Limb (tissue), 2 donors: ENCODE results near the gene MMP23B.
"Not testable (repeated sequence)": the region's sequence is repeated elsewhere in the genome, so short reads cannot be mapped to it uniquely, and the experiment has no call there.

Experiments used
- DNase-seq, 2 donors: peaks; one replicate each; pipeline ENCODE4 v3.0.0-alpha.2; 2016; ENCODE audit errors: extremely low spot score in 2 of 2

Gene MMP23B

DNA sequence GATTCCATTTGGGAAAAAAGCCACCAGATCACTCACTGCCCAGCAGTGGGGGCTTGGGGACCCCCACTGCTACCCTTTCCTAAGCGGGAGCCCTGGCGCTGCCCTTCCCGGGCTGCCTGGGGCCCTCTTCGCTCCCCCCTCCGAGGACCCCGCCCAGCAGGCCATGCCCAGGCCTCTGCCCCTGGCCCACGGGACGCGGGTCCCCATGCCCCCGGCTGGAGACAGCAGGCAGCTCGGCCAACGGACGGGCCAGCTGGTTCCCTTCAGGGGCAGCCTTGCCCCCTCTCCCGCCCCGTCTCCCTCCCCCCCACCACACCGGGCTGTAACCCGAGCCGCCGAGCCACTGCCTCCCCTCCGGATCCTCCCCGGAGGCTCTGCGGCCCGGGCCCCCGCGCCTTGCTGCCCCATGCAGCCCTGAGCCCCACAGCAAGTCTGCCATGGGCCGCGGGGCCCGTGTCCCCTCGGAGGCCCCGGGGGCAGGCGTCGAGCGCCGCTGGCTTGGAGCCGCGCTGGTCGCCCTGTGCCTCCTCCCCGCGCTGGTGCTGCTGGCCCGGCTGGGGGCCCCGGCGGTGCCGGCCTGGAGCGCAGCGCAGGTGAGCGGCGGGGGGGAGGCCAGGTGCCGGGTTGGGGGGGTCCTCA is at the start of gene MMP23B:
TSS of gene MMP23B (plus strand) at position 392 of the 639 bp plus-strand sequence. CDS start at position 438, 46 bp downstream.
- DNase-seq, result peak in 1 of 2 donors; percentile 66

DNA sequence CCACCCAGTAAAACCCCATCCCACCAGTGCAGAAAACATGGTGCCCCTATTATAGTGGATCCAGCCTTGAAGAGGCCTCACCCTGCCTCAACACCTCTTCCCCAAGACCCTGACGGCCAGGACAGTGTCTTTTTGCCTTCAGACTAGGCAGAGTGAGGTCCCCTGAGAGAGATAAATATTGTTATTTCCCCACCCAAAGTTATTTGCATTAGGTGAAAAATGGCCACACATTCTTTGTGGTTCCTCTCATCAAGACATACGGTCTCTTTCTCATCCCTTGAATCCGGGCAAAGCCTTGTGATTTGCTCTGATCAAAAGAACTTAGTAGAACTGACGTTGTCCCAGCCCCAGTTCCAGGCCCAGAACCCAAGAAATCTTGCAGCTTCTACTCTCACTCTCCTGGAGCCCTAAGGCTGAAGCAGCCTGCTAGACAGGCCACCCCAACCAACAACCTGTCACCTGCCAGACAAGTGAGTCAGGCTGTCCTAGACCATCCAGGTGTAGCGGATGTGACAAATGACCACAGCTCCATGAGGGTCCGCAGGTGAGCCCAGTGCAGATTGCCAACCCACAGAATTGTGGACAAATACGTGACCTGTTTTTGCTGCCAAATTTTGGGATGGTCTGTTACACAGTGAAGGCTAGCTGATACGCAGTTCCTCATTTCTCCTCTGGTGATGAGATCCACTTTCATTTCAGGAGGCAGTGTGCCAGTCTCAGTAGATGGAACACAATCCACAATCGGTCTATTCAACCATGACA is 49.2 kb upstream of the MMP23B start:
- DNase-seq, result no peak

DNA sequence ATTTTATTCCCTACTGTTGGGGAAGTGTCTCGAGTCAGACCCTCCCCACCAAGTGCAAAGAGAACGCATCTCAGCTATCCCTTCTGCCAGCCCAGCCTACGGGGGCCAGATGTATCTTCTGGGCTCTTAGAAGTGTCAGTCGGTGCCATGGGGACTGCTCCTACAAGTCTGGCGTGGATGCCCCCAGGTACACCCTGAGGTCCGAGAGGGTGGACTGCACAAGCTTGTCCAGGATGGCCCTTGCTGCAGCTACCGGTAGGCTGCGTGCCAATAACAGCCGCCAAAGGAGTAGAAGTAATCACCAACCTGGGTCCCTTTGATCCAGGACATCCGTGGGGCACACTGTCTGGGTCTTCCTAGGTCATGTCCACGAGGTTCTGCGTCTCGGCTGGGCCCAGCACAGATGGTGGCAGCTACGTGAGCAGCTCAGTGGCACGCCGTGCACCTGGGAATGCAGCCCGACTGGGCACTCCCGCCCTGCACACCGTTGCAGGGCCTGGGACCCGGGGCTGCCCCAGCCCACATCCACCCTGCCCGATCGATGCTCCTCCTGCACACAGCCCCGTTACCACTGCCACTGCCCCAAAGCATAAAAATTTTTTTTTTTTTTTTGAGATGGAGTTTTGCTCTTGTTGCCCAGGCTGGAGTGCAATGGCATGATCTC is 48.5 kb upstream of the MMP23B start:
- no peak for DNase-seq

DNA sequence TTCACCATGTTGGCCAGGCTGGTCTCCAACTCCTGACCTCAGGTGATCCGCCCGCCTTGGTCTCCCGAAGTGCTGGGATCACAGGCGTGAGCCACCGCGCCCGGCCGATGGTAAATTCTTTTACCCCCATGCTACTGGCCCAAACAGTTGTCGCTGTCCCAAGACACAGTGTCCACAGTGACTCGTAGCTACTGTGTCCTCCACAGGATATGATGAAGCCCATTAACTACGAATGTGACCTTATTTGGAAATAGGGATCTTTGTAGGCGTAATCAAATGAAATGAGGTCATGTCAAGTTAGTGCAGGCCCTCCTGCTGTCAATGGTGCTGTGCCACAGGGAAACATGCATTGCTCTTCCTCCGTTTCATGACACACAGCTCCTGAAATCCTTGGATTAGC is 40.5 kb upstream of the MMP23B start:
- no peak for DNase-seq

DNA sequence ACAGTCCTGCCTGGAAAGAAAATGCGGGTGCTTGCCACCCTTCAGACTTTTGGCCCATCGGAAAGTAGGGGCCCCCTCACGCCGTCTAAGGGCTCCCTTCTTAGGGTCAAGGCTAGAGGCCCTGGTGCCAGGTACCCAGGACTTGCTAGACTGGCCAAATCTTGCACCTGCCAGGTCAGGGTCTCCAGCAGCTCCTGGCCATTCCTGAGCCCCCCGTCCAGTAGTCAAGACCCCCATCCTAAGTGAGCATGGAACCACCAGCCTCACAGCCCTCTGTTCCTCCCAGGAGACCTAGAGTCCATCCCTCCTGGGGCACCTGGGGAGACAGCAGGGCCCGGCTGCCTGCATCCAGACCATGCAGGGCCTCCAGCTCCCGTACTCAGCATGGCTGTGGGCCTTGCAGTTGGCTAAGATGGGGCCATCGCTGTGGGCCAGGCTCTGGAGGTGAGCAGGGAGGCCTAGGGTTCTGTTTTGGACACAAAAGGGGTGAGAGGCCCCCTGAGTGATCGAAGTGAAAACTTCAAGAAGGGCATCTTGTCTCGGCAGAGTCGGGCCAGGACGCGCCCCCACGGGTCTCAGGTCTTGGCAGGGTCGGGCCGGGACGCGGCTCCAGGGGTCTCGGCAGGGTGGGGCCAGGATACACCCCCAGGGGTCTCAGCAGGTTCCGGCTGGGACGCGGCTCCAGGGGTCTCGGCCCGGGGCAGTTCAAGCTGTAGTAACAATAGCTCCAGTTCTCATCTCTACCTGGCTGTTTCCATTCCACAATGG is 38.0 kb upstream of the MMP23B start:
- no peak for DNase-seq

DNA sequence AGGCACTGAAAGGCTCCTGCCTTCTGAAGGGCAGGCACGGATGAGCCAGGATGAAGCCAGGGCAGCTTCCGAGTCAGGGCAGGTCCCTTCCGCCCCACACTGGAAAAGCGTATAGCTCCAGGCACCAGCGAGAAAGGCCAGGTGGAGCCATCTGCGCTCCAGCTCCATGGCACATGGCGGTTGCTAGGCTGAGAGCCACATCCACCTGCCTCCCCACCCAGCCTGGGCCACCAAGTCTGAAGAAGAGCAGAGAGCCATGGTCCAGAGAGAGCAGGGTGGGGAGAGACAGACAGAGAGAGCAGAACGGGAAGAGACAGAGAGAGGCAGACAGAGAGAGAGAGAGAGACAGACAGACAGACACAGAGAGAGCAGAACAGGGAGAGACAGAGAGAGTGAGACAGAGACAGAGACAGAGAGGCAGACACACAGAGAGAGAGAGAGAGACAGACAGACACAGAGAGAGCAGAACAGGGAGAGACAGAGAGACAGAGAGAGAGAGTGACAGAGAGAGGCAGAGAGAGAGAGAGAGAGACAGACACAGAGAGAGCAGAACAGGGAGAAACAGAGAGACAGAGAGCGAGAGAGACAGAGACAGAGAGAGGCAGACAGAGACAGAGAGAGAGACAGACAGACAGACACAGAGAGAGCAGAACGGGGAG is 37.2 kb upstream of the MMP23B start:
- DNase-seq, result no peak

DNA sequence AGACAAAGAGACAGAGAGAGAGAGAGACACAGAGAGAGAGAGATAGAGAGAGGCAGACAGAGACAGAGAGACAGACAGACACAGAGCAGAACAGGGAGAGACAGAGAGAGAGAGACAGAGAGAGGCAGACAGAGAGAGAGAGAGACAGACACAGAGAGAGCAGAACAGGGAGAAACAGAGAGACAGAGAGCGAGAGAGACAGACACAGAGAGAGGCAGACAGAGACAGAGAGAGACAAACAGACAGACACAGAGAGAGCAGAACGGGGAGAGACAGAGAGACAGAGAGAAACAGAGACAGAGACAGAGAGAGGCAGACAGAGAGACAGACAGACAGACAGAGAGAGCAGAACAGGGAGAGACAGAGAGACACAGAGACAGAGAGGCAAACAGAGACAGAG is 36.6 kb upstream of the MMP23B start:
- not testable (repeated sequence) for DNase-seq

DNA sequence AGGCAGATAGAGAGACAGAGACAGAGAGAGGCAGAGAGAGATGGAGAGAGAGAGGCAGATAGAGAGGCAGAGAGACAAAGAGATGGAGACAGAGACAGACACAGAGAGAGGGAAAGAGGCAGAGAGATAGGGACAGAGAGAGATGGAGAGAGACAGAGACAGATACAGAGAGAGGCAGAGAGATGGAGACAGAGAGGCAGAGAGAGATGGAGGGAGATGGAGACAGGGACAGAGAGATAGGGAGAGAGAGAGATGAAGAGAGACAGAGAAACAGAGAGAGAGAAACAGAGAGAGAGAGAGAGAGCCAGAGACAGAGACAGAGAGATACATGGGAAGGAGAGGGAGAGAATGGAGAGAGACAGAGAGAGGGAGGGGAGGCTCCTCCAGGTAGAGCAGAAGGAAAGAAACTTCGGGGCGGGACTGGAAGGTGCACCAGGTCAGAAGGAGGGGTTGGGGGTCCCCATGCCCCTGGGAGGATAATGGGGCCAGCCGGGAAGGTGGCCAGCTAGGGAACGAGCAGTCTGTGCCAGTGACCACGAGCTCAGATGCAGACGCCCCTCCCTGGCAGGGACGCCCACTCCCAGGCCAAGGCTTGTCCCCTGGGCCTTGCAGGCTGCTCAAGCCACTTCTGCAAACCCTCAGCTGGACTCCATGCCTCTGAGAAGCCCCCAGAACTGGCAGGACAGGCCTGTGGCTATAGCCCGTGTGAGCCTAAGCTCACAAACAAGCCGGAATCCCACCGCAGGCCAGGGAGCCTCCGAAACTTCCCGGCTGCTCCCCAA is 35.3 kb upstream of the MMP23B start:
- no peak for DNase-seq

DNA sequence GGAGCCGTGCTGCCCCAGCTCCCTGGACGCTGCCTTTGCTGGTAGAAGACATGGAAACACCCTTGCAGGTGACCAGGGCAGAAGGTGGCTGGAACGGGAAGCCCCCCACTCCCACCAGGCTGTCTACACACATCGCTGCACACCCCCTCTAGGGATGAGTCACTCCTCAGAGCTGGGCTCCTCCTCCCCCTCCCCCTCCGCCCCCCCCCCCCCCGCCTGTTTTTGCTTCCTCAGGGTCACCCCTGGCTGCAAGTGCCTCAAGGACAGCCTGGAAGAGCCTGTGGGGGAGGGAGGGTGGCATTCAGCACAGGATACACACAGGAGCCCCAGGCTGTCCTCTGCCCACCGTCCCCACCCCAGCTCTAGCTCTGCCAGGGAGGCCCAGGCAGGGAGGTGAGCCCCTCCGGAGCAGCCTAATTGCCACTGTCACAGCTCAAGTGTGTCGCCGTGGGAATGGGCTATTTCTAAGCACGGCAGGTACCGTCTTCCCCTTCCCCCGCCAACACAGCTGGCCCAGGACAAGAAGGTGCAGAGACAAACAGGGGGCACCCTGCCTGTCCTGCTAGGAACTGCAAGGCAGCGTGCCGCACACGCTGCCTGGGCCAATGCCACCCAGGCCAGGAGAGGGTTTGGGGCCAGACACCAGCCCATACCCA is 34.6 kb upstream of the MMP23B start:
- DNase-seq, result no peak

DNA sequence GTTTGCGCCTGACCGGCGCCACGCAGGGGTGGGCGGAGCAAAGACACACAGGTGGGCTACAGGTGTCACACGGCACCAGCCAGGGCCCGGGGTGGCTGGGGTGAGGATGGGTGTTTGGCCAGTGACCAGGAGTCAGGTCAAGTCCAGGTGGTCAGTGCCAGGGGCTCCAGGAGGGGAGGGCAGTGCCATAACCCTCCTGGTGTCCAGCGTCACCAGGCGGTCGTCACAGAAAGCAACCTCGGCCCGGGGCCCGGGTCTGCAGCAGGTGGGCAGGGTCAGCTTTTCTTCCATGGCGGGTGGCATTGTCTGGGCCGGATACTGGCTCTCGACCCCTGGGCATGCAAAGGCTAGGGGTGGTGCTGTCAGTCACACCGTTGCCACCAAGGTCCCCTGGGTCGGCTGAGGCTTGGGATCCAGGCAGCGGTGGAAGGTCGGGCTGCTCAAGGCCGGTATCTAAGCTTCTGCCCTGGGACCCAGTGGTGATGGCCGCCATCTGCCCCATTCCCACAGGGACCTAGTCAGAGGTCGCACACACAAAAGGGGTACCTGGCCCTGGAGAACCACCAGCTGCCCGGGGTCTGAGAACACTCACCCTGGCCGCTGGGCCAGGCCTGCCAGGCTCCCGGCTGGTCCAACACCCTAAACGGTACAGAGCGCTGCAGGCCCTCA is 33.8 kb upstream of the MMP23B start:
- no peak for DNase-seq

- DNase-seq, result no peak
Observed at GRCh38 chr1:1598720-1599029, 33.3 kb upstream of the MMP23B start.

GRCh38 chr1:1599030-1599934 is 32.7 kb upstream of the MMP23B start:
- DNase-seq, result no peak

DNA sequence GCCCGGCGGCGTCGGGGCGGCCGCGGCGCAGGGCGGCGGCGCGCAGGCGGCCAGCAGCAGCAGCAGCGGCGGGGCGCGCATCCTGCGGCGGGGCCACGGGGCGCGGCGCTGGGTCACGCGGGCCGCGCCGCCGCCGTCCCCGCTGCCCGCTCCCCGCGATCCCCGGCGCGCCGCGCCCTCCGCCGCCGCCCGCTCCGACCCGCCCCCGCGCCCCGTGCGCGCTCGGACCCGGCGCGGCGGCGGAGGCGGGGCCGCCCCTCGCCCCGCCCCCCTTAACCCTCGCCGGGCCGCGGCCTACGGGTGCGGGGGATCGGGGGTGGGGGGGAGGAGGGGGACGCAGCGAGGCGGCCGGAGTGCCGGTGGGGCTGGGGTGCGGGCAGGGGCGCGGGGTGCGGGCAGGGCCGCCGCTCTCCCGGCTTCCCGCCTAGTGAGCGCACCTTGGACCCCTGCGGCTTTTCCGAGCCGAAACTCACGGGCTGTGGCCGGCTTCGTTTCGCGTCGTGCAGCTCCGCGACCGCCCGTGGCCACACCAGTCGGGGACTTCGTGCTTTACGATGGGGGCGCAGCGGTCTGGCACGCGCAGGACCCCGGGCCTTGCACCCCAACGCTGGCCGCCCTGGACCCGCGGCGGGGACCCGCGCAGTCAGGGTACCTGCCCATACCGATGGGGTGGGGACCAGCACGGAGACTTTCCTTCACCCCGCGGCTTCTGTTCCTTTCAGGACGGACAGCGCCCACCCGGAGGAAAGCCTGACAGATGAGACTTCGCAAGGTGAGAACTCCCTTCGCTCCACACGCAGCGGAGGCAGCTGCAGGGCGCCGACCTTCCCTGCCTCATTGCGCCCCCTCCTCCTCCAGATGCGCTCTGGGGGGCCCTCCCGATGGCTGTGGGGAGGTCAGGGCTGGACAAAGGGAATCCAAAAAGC is 31.8 kb upstream of the MMP23B start, which contains the start of gene FNDC10:
TSS of gene FNDC10 (minus strand) at position 201 of the 926 bp plus-strand sequence. CDS start at position 81, 120 bp downstream.
- DNase-seq, result no peak

GRCh38 chr1:1600861-1601563 is 31.0 kb upstream of the MMP23B start:
- DNase-seq, result no peak

GRCh38 chr1:1601564-1602303 is 30.2 kb upstream of the MMP23B start:
- DNase-seq, result no peak
